WTC11 (cell line): ENCODE data around the gene SVEP1.

Experiments
- ESRRA ChIP-seq: sonication (generic); formaldehyde crosslinking; IDR thresholded peaks from 2 replicates; pipeline ENCODE4 v1.8.1; 2022; ENCODE audit warnings: mild to moderate bottlenecking, missing genetic modification reagents, borderline replicate concordance
- NFYB ChIP-seq: sonication (generic); formaldehyde crosslinking; conservative IDR thresholded peaks from 2 replicates; pipeline ENCODE4 v1.8.0; 2022; ENCODE audit warnings: low read depth, missing genetic modification reagents
- TF ChIP-seq, protein P1 (sequence below): fragments of 200-600 bp; IDR thresholded peaks from 2 replicates; pipeline ENCODE4 v1.8.0; 2022; ENCODE audit warnings: antibody characterized with exemption

DNA sequence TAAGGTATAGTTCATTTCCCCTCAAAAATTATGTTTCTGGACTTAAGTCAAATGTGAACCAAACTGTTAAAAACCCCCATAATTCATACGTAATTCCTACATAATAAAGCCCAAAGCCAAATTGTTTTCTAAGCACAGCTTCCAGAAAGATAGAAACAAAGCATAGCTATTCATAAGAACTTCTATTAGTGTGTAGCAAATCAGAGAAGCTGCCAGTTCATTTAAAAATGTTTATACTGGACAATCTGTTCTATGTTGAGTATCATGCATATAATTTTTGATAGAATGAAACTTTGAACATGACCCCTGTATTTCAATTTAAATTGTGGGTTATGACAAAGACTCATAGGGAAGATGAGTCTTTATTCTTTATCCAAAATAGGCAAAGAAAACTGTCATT, 122.9 kb downstream of the SVEP1 start:
- TF ChIP-seq, protein P1, sequence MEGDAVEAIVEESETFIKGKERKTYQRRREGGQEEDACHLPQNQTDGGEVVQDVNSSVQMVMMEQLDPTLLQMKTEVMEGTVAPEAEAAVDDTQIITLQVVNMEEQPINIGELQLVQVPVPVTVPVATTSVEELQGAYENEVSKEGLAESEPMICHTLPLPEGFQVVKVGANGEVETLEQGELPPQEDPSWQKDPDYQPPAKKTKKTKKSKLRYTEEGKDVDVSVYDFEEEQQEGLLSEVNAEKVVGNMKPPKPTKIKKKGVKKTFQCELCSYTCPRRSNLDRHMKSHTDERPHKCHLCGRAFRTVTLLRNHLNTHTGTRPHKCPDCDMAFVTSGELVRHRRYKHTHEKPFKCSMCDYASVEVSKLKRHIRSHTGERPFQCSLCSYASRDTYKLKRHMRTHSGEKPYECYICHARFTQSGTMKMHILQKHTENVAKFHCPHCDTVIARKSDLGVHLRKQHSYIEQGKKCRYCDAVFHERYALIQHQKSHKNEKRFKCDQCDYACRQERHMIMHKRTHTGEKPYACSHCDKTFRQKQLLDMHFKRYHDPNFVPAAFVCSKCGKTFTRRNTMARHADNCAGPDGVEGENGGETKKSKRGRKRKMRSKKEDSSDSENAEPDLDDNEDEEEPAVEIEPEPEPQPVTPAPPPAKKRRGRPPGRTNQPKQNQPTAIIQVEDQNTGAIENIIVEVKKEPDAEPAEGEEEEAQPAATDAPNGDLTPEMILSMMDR = no peak
- no peak for TF ChIP-seq ESRRA (CRISPR knock-in tag)
- no peak for TF ChIP-seq NFYB
